ENCODE results near the gene DHRSX.
"Not testable (repeated sequence)": the region's sequence is repeated elsewhere in the genome, so short reads cannot be mapped to it uniquely, and the experiment has no call there.

Gene DHRSX

DNA sequence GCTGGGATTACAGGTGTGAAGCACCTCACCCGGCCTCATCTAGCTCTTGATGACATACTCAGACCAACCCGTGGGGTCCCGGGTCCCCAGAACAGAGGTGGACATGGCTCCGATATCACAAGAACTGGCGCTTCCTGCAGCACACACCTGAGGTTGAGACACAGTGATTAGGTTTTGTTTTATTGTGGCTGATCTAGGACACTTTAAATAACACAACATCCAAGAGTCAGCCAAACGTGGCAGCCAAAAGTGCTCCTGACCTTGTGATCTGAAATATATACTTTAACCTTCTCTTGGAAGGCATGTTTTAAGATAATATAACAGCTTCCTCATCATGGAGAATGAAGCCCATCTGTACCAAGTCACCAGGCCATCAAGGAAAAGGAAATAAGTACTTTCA is 198.9 kb downstream of the DHRSX start:
- no peak for DNase-seq

DNA sequence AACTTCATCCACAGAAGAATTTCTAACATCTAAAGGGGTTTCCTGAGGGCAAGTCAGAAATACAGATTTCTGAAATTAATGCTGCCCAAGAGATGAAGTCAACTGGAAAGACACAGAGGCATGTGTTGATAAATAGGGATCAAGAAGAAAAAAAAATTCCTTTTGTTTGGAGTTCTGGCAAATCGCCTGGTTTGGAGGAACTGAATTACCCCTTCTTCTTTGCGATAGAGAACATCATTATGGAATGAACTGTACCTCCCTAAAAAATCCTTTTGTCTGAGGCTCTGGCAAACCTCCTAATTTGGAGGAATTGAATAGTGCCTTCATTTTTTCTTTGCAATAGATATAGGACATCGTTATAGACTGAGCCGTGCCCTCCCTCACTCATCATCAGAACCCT is 200.9 kb downstream of the DHRSX start:
- no peak for DNase-seq

DNA sequence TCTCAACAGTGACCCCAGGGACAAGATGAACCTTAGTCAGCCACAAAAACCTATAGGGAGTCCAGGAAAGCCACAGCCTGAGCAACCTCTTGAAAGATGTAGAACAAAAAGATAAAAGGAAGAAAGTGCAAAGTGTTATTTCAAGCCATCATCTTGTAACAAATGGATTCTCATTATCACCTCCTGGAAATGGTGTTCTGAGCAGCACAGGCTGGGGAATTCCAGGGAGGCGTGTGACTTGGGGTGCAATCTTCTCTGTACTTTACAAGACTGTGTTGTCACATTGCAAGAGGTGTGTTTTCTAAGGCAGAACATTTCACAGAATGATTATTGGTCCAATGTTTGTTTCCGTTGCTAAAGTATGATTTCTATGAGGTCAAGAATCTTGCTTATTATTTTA is 214.0 kb downstream of the DHRSX start:
- DNase-seq, result no peak

DNA sequence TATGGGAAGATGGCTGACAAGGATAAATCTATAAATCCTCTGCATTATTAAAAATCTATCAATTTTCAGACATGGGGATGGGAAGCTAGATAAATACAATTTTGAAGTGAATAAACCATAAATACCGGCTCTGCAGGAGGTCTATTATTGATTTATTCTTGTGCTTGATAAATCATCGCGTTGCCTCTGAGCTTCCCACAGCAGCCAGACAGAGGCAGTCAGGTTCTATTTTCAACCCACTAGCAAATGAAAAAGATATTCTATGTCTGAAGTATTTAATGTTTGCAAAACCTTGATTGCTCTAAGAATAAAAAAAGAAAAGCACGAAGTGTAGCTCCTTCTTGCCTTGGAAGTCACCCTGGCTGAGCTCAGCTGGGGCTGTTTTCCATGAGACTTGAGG is 216.2 kb downstream of the DHRSX start:
- DNase-seq, result no peak

DNA sequence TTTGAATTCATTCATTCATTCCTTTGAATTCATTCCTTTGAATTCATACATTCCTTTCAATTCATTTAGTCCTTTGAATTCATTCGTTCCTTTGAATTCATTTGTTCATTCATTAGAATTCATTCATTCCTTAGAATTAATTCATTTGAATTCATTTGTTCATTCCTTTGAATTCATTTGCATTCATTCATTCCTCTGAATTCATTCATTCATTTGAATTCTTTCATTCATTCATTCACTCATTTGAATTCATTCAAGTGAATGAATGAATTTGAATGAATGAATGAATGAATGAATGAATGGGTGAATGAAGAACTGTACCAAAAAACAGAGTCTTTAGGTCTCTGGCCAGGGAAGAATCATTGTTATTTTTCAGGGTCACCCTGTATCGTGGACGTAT is 216.6 kb downstream of the DHRSX start:
- DNase-seq, result no peak

DNA sequence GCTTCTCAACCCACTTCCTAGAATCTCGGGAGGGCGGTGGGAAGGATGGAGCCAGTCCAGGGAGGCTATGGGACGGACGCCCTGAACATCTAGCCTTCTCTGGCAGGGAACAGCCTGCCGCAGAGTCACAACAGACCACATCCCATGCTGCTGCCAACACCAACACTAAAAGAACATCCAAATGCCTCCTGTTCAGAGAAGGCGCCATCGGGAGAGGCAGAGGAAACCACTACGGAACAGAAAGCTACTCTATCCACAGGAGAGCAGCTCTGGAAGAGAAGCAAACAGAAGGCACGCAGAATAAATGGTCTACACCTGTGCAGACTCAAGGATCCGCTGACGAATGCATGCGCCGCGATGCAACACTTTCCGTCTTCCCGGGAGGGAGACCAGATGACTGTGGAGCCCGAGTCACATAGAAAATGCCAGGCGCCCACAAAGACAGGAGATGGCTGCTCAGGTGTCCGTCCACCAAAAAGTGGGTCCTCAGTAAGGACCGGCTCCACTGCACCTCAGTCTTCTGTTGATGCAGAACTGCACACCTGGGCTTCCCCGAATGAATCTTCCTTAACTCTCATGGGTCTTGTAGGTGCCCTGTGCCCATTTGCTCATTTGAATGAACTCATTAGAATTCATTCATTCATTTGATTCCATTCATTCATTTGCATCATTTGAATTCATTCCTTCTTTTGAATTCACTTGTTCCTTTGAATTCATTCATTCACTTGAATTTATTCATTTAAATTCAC is 217.5 kb downstream of the DHRSX start:
- peak; percentile 50 for DNase-seq

DNA sequence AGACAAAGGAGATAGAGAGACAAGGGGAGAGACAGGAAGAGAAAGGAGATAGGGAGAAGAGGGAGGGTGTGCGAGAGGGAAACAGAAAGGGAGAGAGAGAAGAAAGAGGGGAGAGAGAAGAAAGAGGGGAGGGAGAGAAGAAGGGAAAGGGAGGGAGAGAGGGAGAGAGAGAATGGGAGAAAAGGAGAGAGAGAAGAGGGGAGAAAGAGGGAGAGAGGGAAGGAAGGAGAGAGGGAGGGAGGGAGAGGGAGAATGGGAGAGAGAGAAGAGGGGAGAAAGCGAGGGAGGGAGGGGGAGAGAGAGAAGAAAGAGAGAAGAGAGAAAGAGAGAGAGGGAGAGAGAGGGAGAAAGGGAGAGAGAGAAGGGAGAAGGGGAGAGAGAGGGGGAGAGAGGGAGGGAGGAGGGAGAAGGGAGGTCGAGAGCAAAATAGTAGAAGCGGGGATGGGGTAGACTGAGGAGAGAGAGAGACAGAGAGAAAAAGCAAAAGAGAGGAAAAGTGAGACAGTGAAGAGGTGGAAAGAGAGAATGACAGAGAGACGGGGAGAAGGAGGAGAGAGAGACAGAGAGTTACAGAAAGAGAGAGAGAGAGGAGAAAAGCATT is 218.2 kb downstream of the DHRSX start:
- no peak for DNase-seq

DNA sequence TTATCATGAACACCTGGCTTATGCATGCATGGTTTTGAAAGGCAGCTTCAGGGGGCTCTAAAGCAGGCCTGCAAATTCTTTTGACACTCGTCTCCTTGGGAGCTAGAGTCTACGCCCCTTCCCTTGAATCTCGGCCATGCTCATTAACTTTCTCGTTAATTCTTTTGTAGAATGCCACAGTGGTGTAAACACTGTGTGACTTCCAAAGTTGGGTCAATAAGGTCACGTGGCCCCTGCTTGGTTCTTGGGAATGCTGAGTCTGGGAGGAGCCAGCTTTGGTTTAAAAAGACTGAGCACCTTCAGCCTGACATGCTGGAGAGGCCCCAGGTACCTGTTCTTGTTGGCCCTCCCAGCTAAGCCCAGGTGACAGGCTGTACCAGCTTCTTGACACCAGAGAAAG is 228.4 kb downstream of the DHRSX start:
- no peak for DNase-seq

DNA sequence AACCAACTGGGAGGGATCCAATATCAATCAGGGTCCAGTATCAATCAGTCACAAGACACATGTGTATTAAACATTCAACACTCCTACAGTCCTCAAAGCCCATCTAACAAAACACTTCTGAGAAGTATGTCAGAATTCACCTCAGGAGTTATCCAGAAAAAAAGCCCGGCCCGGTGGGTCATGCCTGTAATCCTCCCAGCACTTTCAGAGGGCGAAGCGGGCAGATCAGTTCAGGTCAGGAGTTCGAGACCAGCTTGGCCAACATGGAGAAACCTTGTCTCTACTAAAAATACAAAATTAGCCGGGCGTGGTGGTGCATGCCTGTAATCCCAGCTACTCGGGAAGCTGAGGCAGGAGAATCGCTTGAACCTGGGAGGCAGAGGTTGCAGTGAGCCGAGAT is 229.2 kb downstream of the DHRSX start:
- DNase-seq, result not testable (repeated sequence)

DNA sequence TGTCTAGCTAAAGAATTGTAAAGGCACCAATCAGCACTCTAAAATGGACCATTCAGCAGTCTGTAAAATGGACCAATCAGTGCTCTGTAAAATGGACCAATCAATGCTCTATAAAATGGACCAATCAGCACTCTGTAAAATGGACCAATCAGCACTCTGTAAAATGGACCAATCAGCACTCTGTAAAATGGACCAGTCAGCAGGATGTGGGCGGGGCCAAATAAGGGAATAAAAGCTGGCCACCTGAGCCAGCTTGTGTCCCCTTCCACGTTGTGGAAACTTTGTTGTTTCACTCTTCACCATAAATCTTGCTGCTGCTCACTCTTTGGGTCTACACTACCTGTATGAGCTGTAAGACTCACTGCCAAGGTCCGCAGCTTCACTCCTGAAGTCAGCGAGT is 230.0 kb downstream of the DHRSX start:
- not testable (repeated sequence) for DNase-seq

DNA sequence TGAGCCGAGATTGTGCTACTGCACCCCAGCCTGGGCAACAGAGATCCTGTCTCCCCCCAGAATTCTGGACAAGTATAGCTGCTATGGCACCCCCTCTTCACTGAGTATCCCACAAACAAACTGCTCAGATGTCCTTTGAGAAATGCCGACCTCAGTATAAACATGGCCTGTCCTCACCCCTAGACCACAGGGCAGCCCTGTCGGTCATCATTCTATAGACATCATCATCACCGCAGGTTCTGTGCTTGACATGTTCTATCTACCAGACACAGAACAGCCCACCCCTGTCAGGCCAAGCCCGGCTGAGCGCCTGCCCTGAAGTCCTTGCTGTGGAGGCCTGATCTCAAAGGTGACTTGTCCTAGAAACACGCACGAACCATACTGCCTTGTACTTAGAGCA is 232.9 kb downstream of the DHRSX start:
- no peak for DNase-seq

DNA sequence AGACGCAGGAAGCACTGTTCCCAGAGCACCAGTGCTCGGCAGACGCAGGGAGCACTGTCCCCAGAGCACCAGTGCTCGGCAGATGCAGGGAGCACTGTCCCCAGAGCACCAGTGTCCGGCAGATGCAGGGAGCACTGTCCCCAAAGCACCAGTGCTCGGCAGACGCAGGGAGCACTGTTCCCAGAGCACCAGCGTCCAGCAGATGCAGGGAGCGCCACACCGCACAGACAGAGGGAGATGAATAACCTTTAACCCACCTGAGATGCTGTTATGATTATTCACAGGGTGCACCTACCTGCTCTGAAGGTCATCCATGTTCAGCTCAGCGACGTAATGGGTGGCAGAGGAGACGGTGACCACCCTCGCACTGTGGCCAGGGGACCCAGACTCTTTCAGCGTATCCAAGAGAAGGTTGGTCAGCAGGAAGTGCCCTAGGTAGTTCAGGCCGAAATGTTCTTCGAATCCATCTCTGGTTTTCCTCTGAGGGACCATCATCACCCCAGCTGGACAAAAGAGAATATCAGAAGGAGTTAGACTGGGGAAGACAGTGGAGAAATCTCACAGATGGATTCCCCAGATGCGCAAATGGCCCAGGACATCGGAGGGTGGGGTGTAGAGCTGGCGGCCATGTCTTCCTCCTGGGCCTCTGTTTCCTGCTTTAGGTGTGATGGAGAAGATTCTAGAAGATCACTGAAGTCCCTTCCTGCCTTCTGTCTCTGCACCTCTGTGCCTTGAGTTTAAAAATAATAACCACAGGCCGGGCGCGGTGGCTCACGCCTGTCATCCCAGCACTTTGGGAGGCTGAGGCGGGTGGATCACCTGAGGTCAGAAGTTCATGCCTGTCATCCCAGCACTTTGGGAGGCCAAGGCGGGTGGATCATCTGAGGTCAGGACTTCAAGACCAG is 234.1 kb downstream of the DHRSX start:
- DNase-seq, result no peak

DNA sequence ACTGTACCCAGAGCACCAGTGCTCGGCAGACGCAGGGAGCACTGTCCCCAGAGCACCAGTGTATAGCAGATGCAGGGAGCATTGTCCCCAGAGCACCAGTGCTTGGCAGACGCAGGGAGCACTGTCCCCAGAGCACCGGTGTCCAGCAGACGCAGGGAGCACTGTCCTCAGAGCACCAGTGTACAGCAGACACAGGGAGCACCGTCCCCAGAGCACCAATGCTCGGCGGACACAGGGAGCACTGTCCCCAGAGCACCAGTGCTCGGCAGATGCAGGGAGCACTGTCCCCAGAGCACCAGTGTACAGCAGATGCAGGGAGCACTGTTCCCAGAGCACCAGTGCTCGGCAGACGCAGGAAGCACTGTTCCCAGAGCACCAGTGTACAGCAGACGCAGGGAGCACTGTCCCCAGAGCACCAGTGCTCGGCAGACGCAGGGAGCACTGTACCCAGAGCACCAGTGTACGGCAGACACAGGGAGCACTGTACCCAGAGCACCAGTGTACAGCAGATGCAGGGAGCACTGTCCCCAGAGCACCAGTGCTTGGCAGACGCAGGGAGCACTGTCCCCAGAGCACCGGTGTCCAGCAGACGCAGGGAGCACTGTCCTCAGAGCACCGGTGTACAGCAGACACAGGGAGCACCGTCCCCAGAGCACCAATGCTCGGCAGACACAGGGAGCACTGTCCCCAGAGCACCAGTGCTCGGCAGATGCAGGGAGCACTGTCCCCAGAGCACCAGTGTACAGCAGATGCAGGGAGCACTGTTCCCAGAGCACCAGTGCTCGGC is 234.9 kb downstream of the DHRSX start:
- DNase-seq, result not testable (repeated sequence)

DNA sequence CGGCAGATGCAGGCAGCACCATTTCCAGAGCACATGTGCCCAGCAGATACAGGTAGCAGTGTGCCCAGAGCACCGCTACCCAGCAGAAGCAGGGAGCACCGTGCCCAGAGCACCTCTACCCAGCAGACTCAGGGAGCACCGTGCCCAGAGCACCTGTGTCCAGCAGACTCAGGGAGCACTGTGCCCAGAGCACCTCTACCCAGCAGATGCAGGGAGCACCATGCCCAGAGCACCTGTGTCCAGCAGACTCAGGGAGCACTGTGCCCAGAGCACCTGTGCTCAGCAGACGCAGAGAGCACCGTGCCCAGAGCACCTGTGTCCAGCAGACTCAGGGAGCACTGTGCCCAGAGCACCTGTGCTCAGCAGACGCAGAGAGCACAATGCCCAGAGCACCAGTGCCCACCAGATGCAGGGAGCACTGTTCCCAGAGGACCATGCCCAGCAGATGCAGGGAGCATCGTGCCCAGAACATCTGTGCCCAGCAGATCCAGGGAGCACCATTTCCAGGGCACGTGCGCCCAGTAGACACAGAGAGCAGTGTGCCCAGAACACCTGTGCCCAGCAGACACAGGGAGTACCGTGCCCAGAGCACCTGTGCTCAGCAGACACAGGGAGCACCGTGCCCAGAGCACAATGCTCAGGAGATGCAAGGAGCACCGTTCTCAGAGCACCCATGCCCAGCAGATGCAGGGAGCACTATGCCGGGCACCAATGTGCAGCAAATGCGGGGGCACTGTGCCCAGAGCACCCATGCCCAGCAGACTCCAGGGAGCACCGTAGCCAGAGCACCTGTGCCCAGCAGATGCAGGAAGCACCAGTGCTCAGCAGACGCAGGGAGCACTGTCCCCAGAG is 236.4 kb downstream of the DHRSX start:
- DNase-seq, result no peak

DNA sequence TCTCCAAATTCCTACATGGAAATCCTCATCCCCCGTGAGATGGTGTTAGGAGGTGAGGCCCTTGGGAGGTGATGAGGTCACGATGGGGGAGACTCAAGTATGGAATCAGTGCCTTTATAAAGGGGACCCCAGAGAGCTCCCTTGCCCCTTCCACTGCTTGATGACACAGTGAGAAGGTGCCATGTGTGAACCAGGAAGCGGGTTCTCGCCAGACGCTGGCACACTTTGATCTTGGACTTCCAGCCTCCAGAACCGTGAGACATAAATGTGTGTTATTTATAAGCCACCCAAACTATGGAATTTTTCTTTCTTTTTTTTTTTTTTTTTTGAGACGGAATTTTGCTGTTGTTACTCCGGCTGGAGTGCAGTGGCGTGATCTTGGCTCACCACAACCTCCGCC is 237.6 kb downstream of the DHRSX start:
- no peak for DNase-seq

DNA sequence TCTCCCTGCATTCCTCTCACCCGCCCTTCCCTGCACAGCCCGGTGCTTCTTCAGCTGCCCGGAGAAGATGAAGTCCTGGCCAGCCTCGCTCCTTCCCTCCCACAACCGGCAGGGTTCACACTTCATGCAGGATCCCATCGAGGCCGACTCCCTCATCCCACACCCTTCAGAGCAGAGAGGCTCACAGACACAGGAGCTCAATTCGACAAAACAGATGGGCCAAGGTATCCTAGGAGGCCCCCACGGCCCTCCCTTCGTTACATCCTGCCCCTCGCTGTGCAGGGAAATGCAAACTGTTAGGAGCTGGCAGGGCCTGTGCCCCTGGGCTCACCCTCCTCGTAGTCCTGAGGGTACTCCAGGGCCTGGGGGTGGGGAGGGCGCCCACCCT is 238.1 kb downstream of the DHRSX start:
- DNase-seq, result no peak

DNA sequence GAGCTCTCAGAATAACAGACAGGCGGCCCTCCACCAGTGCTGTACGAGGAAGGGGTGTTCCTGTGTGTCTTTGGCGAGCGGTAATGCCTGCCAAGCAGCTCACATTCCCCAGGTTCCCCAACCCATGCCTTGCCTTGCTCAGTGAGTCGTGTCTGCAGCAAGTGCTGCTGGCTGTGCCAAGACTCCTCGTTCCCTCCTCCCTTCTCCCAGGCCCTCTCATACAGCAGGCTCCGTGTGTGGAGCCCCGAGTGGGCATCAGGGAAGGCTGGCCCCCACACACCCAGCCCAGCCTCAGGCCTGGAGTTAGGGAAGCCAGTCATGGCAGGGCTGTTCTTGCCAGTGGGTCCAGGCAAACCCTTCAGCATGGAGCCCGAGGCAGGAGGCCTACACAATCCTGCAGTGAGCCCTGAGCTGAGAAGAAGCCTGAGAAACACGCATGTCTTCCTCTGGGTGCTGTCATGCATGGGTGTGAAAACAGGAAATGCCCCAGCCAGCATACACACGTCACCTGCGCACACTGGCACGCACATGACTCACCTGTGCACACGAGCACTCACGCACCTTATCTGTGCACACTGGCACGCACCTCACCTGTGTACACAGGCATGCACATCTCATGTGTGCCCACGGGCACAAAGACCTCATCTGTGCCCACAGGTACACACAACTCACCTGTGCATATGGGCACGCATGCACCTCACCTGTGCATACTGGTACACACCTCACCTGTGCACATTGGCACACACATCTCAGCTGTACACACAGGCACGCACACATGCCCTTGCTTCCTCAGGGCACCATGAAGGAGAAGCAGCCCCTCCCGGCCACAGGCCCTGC is 238.7 kb downstream of the DHRSX start:
- DNase-seq, result no peak

DNA sequence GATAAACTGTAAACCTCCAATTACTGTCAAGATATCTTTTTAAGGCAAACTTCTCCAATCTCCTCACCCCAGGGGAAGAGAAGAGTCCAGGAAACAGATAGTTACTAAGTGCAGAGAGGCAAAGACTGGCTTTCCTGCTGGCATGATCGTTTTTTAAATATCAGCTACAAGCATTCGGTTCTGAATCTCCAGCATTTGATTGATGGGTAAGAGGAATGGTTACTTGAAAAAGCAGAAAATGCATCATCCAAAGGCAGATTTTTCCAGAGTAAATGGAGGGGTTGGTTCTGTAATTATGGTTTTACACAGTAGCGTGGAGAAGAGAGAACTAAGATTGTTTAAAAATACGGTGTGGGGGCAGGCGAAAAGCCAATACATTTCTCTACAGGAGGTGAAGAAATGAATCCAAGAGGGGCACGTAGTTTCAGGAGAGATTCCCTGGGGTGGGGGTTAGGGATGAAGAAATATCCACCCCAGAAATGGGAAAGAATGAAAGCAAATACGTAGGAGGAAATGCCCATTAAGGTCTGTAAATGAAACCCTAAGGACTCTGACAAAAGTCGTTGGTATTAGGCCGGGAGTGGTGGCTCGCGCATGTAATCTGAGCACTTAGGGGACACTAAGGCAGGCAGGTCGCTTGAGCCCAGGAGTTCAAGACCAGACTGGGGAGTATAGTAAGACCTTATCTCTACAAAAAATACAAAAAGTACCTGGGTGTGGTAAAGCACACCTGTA is 248.3 kb downstream of the DHRSX start:
- DNase-seq, result no peak

DNA sequence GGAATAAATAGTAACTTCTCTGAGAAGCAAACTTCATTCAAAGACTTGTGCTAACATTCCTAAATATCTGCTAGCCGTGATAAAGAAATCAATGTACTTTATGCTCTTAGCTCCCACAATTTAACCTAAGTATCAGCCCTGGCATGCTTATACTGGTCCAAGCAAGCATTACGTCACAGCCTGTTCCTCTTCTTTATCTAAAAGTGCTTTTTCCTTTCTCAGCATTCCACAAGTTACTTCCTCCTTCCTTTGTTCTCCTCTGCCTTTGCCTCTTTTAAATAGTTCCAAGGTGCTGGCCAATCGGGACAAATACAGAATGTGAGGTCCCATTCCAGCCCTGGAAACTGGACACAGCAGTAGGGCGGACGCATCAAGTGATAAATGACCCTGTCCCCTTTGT is 249.6 kb downstream of the DHRSX start:
- DNase-seq, result no peak

DNA sequence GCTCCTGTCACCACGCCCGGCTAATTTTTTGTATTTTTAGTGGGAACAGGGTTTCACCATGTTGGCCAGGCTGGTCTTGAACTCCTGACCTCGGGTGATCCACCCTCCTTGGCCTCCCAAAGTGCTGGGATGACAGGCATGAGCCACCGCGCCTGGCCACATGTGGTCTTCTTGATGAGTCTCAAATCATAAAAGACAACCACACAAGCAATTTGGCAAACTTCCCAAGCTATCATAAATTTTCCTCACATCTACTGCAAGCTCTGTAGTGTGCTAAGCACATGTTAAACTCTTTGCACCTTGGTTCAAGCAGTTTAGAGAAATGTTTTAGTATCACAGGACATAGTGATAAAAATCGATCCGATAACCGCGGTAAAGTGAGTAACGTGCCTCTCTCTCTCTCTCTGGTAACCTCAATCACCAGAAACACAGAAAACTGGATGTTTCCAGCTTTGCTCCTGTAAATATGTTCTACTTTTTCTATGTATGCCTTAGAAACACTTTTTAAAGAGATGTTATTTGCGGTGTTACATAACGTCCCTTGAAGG is 256.8 kb downstream of the DHRSX start:
- no peak for DNase-seq

Measured in right forelimb (tissue), 1 donor.